Karpas-422 (cell line): ENCODE measurements around the gene HCFC2. TPM values are rescaled to one million over a fixed set of nuclear protein-coding genes. Genes with fewer than 3 reads are reported as not detected.

Source experiments
- DNase-seq: peaks from one replicate; pipeline ENCODE4 v3.0.0-alpha.2; 2015
- H2AFZ ChIP-seq: fragments of 200-600 bp; sonication (generic); 2 replicates; pipeline ENCODE4 v1.6.1; 2014; ENCODE audit warnings: antibody characterized with exemption, low read length, mixed read lengths
- H3K27ac ChIP-seq: fragments of 200-600 bp; sonication (generic); 2 replicates; pipeline ENCODE4 v1.5.1; 2014; ENCODE audit warnings: mild to moderate bottlenecking, low read length, moderate library complexity
- H3K27me3 ChIP-seq: fragments of 200-600 bp; sonication (generic); 2 replicates; pipeline ENCODE4 v1.6.1; 2014; ENCODE audit warnings: low read length, mixed read lengths
- H3K36me3 ChIP-seq: fragments of 200-600 bp; sonication (generic); 2 replicates; pipeline ENCODE4 v1.6.1; 2014; ENCODE audit warnings: low read length, mixed read lengths; ENCODE audit not compliant: insufficient read depth
- H3K4me1 ChIP-seq: fragments of 200-600 bp; sonication (generic); 2 replicates; pipeline ENCODE4 v1.6.1; 2014; ENCODE audit warnings: mild to moderate bottlenecking, low read length, mixed read lengths
- H3K4me2 ChIP-seq: fragments of 200-600 bp; sonication (generic); 2 replicates; pipeline ENCODE4 v1.6.1; 2014; ENCODE audit warnings: low read length, low read depth, mild to moderate bottlenecking; ENCODE audit not compliant: poor library complexity, severe bottlenecking
- H3K4me3 ChIP-seq: fragments of 200-600 bp; sonication (generic); 2 replicates; pipeline ENCODE4 v1.5.1; 2014; ENCODE audit warnings: mild to moderate bottlenecking, antibody characterized with exemption, low read length, mixed read lengths
- H3K79me2 ChIP-seq: fragments of 200-600 bp; sonication (generic); 2 replicates; pipeline ENCODE4 v1.6.1; 2014; ENCODE audit warnings: mild to moderate bottlenecking, low read length, mixed read lengths
- H3K9ac ChIP-seq: fragments of 200-600 bp; sonication (generic); 2 replicates; pipeline ENCODE4 v1.6.0; 2014; ENCODE audit warnings: low read length
- H3K9me2 ChIP-seq: fragments of 200-600 bp; sonication (generic), shearing (Covaris generic); replicated peaks from 2 replicates; pipeline ENCODE4 v1.6.0; 2014; ENCODE audit warnings: mild to moderate bottlenecking, low read length, moderate library complexity; ENCODE audit not compliant: insufficient read depth
- H3K9me3 ChIP-seq: fragments of 300-700, 200-600 bp; sonication (generic); 2 replicates; pipeline ENCODE4 v1.6.1; 2014; ENCODE audit warnings: low read length, mixed read lengths
- H4K20me1 ChIP-seq: fragments of 200-600 bp; sonication (generic); 2 replicates; pipeline ENCODE4 v1.6.1; 2014; ENCODE audit warnings: mild to moderate bottlenecking, antibody characterized with exemption, low read length, low read depth; ENCODE audit not compliant: insufficient read depth
- total RNA-seq: library from RNA; depleted of rRNA; stranded (reverse); fragments of >200 nt; shearing (Covaris generic); gene quantifications from 2 replicates; pipeline ENCODE4 v1.2.3, GENCODE V29; 2014; ENCODE audit warnings: low replicate concordance

The HCFC2 gene
- total RNA-seq, 1 experiment from 2014 or later: 17.2 TPM

- no peaks in the 10 kb centered on the region for H3K9me2 ChIP-seq
- H4K20me1 ChIP-seq: no peaks in the 10 kb centered on the region
- no peaks in the 10 kb centered on the region for H3K27me3 ChIP-seq
- no peak overlapping the region for H3K9ac ChIP-seq
- no peaks in the 10 kb centered on the region for H3K36me3 ChIP-seq
- H3K27ac ChIP-seq: no peak overlapping the region
- H2AFZ ChIP-seq: no peak overlapping the region
- DNase-seq: no peak
- no peaks in the 10 kb centered on the region for H3K9me3 ChIP-seq
- H3K4me1 ChIP-seq: peaks cover 7% of the 10 kb centered on the region
- no peak overlapping the region for H3K4me2 ChIP-seq
- no peak overlapping the region for H3K4me3 ChIP-seq
- no peaks in the 10 kb centered on the region for H3K79me2 ChIP-seq
These were observed 78.2 kb downstream of the HCFC2 start for GRCh38 chr12:104142543-104142942.

GRCh38 chr12:104143002-104143401 is 78.7 kb downstream of the HCFC2 start:
- no peaks in the 10 kb centered on the region for H3K9me3 ChIP-seq
- H3K4me3 ChIP-seq: no peak overlapping the region
- DNase-seq: no peak
- H2AFZ ChIP-seq: no peak overlapping the region
- H3K9me2 ChIP-seq: no peaks in the 10 kb centered on the region
- no peaks in the 10 kb centered on the region for H3K36me3 ChIP-seq
- no peak overlapping the region for H3K27ac ChIP-seq
- no peaks in the 10 kb centered on the region for H4K20me1 ChIP-seq
- H3K4me1 ChIP-seq: peaks cover 7% of the 10 kb centered on the region
- no peak overlapping the region for H3K9ac ChIP-seq
- H3K27me3 ChIP-seq: no peaks in the 10 kb centered on the region
- no peaks in the 10 kb centered on the region for H3K79me2 ChIP-seq
- H3K4me2 ChIP-seq: no peak overlapping the region

GRCh38 chr12:104143918-104144317 is 79.6 kb downstream of the HCFC2 start:
- H2AFZ ChIP-seq: no peak overlapping the region
- no peaks in the 10 kb centered on the region for H3K79me2 ChIP-seq
- no peaks in the 10 kb centered on the region for H3K27me3 ChIP-seq
- H3K4me1 ChIP-seq: no peaks in the 10 kb centered on the region
- H3K4me3 ChIP-seq: no peak overlapping the region
- no peaks in the 10 kb centered on the region for H3K36me3 ChIP-seq
- no peaks in the 10 kb centered on the region for H4K20me1 ChIP-seq
- H3K9ac ChIP-seq: no peak overlapping the region
- no peak overlapping the region for H3K4me2 ChIP-seq
- H3K27ac ChIP-seq: no peak overlapping the region
- DNase-seq: no peak
- no peaks in the 10 kb centered on the region for H3K9me2 ChIP-seq
- H3K9me3 ChIP-seq: no peaks in the 10 kb centered on the region

DNA sequence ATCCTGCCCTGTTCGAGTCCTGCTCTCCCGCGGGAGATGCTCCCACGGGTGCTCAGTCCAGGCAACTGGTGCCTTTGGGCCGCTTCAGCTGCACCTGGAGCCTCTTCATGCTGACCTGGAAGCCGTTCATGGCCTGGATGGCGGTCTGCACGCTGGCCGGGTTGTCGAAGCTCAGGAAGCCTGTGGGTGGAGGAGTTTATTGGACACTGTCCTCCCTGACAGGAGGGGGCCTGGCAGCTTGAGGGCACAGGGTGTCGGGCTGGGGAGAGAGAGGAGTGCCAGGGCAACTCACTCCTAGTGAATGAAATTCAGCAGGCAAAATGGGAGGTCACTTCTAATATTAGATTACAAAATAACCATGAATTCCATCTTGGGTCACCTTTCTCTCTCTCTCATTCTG is 83.0 kb downstream of the HCFC2 start:
- Histone ChIP-seq H3K79me2 (no peaks in the 10 kb centered on the region), H3K4me1 (no peaks in the 10 kb centered on the region), H3K9me3 (no peaks in the 10 kb centered on the region), H3K27ac (no peak overlapping the region), H3K9me2 (no peaks in the 10 kb centered on the region), H3K9ac (no peak overlapping the region), H3K4me2 (no peak overlapping the region), H4K20me1 (no peaks in the 10 kb centered on the region), H2AFZ (no peak overlapping the region), H3K4me3 (no peak overlapping the region), H3K27me3 (no peaks in the 10 kb centered on the region), H3K36me3 (no peaks in the 10 kb centered on the region)
- no peak for DNase-seq

DNA sequence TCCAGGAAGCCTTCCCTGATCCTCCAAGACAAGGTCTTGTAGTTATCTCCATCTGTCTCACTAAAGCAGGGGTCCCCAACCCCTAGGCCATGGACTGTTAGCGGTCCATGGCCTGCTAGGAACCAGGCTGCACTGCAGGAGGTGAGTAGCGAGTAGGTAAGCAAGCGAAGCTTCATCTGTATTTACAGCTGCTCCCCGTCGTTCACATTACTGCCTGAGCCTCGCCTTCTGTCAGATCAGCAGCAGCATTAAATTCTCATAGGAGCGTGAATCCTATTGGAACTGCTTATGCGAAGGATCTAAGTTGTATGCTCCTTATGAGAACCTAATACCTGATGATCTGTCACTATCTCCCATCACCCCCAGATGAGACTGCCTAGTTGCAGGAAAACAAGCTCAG is 86.1 kb downstream of the HCFC2 start:
- Histone ChIP-seq H3K9me2 (no peaks in the 10 kb centered on the region), H3K9ac (no peak overlapping the region), H3K9me3 (no peaks in the 10 kb centered on the region), H3K4me2 (no peak overlapping the region), H3K79me2 (no peaks in the 10 kb centered on the region), H2AFZ (no peak overlapping the region), H4K20me1 (no peaks in the 10 kb centered on the region), H3K27me3 (no peaks in the 10 kb centered on the region), H3K4me1 (no peaks in the 10 kb centered on the region), H3K4me3 (no peak overlapping the region), H3K36me3 (no peaks in the 10 kb centered on the region), H3K27ac (no peak overlapping the region)
- DNase-seq: no peak

- Histone ChIP-seq H3K79me2 (no peaks in the 10 kb centered on the region), H3K9ac (no peak overlapping the region), H3K4me3 (no peak overlapping the region), H4K20me1 (no peaks in the 10 kb centered on the region), H3K9me2 (no peaks in the 10 kb centered on the region), H3K4me1 (no peaks in the 10 kb centered on the region), H3K4me2 (no peak overlapping the region), H3K27ac (no peak overlapping the region), H3K9me3 (no peaks in the 10 kb centered on the region), H3K36me3 (no peaks in the 10 kb centered on the region), H2AFZ (no peak overlapping the region), H3K27me3 (no peaks in the 10 kb centered on the region)
- DNase-seq: no peak
These were observed 88.4 kb downstream of the HCFC2 start for GRCh38 chr12:104152685-104153241.

GRCh38 chr12:104154286-104154685 is 90.0 kb downstream of the HCFC2 start:
- Histone ChIP-seq H3K9me2 (no peaks in the 10 kb centered on the region), H4K20me1 (no peaks in the 10 kb centered on the region), H3K36me3 (no peaks in the 10 kb centered on the region), H3K9ac (no peak overlapping the region), H3K4me3 (no peak overlapping the region), H3K27ac (no peak overlapping the region), H3K4me2 (no peak overlapping the region), H3K4me1 (no peaks in the 10 kb centered on the region), H3K9me3 (no peaks in the 10 kb centered on the region), H3K27me3 (no peaks in the 10 kb centered on the region), H2AFZ (no peak overlapping the region), H3K79me2 (no peaks in the 10 kb centered on the region)
- no peak for DNase-seq

- Histone ChIP-seq H3K9me2 (no peaks in the 10 kb centered on the region), H4K20me1 (no peaks in the 10 kb centered on the region), H3K9ac (no peak overlapping the region), H3K4me1 (no peaks in the 10 kb centered on the region), H3K9me3 (no peaks in the 10 kb centered on the region), H2AFZ (no peak overlapping the region), H3K4me2 (no peak overlapping the region), H3K36me3 (no peaks in the 10 kb centered on the region), H3K4me3 (no peak overlapping the region), H3K79me2 (no peaks in the 10 kb centered on the region), H3K27ac (no peak overlapping the region), H3K27me3 (no peaks in the 10 kb centered on the region)
- no peak for DNase-seq
These were observed 90.5 kb downstream of the HCFC2 start for GRCh38 chr12:104154806-104155205.
